ENCODE results near the gene DES.
A peak's percentile ranks its signal among the peaks of the same experiment; 100 is the strongest.
"Not testable (repeated sequence)": the region's sequence is repeated elsewhere in the genome, so short reads cannot be mapped to it uniquely, and the experiment has no call there.

Gene DES

GRCh38 chr2:219404291-219404910 lies 13.8 kb upstream of the DES start:
- no peak overlapping the region for H3K4me3 ChIP-seq (ENCODE audit: control insufficient read depth, low read depth, low read length)
- TF ChIP-seq, protein P1, sequence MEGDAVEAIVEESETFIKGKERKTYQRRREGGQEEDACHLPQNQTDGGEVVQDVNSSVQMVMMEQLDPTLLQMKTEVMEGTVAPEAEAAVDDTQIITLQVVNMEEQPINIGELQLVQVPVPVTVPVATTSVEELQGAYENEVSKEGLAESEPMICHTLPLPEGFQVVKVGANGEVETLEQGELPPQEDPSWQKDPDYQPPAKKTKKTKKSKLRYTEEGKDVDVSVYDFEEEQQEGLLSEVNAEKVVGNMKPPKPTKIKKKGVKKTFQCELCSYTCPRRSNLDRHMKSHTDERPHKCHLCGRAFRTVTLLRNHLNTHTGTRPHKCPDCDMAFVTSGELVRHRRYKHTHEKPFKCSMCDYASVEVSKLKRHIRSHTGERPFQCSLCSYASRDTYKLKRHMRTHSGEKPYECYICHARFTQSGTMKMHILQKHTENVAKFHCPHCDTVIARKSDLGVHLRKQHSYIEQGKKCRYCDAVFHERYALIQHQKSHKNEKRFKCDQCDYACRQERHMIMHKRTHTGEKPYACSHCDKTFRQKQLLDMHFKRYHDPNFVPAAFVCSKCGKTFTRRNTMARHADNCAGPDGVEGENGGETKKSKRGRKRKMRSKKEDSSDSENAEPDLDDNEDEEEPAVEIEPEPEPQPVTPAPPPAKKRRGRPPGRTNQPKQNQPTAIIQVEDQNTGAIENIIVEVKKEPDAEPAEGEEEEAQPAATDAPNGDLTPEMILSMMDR (IDR thresholded peaks at IDR 0.05; ENCODE audit: control insufficient read depth, insufficient read depth, low read depth, low read length, missing control alignments) = no peak
- no peak for DNase-seq (ENCODE audit: low read depth)

- TF ChIP-seq, protein P1 (IDR thresholded peaks at IDR 0.05; ENCODE audit: control insufficient read depth, insufficient read depth, low read depth, low read length, missing control alignments) = no peak
- no peak for DNase-seq (ENCODE audit: low read depth)
Observed at GRCh38 chr2:219404954-219405353, 13.2 kb upstream of the DES start.

GRCh38 chr2:219405451-219405850 lies 12.7 kb upstream of the DES start:
- TF ChIP-seq, protein P1 (IDR thresholded peaks at IDR 0.05; ENCODE audit: control insufficient read depth, insufficient read depth, low read depth, low read length, missing control alignments) = no peak
- no peak overlapping the region for H3K4me3 ChIP-seq (ENCODE audit: control insufficient read depth, low read depth, low read length)
- DNase-seq (ENCODE audit: low read depth) = no peak

More at GRCh38 chr2:219404954-219405353, 13.2 kb upstream of the DES start:
- H3K4me3 ChIP-seq (ENCODE audit: control insufficient read depth, low read depth, low read length) = no peak overlapping the region

DNA sequence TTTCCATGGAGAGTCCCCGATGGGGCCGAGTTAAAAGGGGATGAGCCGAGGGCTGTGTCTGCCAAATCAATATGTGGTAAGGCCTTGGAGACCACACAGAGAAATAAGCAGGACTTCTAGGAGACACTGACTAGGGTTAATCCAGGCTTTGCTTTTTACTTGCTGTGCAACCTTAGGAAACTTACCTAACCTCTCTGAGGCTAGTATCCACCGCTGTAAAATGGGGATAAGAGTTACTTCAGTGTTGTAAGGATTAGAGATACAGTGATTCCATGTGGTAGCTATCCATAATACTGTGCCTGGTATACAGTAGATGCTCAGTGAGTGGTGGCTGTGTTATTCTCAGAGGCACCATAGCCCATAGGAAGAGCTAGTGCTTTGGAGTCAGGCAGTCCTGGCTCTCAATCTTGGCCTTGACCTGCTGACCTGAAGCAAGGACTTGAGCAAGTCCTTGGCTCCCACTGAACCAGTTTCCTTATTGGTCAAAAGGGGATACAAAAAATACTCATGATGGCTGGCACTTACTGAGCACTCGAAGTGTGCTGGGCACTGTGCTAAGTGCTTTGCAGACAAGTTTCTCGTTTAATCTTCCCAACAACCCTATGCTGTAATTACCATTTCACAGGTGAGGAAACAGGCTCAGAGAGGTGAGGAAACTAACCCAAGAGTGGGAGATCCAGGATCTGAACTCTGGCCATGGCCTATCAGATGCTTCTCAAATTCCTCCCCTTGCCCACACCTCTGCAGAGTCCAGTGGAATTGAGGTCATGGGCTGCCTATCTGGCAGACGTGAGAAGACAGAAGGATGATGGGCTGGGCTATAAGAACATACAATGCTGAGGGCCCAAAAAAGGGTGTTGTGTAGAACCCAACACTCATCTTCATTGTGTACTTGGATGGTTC lies 12.0 kb upstream of the DES start:
- H3K4me3 ChIP-seq (ENCODE audit: control insufficient read depth, low read depth, low read length) = no peak overlapping the region
- TF ChIP-seq, protein P1 (IDR thresholded peaks at IDR 0.05; ENCODE audit: control insufficient read depth, insufficient read depth, low read depth, low read length, missing control alignments) = no peak
- DNase-seq (ENCODE audit: low read depth) = no peak

DNA sequence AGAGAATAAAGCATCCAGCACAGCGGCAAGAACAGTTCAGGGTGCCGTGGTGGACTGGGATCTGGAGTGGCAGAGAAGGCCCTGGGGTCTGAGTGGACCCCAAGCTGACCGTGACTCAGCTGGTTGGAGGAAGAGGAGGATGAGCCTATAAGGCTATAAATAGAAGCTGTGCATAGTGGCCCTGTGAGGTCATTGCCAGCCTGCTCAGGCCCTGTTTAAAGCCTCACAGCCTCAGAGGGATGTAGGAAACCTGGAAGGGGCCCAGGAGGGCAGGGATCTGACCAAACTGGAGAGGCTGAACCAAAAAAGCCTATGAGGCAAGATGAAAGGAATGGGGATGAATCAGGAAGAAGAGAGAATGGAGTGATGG lies 11.3 kb upstream of the DES start:
- TF ChIP-seq, protein P1 (IDR thresholded peaks at IDR 0.05; ENCODE audit: control insufficient read depth, insufficient read depth, low read depth, low read length, missing control alignments) = no peak
- H3K4me3 ChIP-seq (ENCODE audit: control insufficient read depth, low read depth, low read length) = no peak overlapping the region
- peak; percentile 81 for DNase-seq (ENCODE audit: low read depth)

GRCh38 chr2:219407343-219407742 lies 10.8 kb upstream of the DES start:
- not testable (repeated sequence) for DNase-seq (ENCODE audit: low read depth); H3K4me3 ChIP-seq (ENCODE audit: control insufficient read depth, low read depth, low read length)

DNA sequence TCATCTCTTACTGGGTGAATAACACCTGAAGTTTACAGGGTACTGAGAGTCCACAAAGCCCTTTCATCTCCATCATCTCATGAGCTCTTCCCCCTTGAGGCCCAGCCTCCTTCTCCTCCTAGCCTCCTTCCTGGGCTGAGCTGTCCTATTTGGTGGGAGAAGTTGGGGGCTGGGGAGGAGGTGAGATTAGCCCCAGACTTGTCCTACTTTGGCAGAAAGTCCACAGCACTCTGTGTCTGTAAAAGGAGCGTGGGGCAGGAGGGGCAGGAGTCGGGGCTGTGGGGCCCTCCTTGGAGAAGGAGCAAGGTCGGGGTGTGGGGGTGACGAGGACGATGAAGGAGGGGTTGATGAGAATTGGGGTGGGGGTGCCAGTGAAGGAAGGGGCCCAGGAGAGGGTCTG lies 10.0 kb upstream of the DES start:
- TF ChIP-seq, protein P1 (IDR thresholded peaks at IDR 0.05; ENCODE audit: control insufficient read depth, insufficient read depth, low read depth, low read length, missing control alignments) = no peak
- H3K4me3 ChIP-seq (ENCODE audit: control insufficient read depth, low read depth, low read length) = no peak overlapping the region
- DNase-seq (ENCODE audit: low read depth) = no peak

All from AG09309 (cell line).